GM18951 (cell line): Measurements from ENCODE around the gene SLC41A2.
A peak's percentile ranks its signal among the peaks of the same experiment; 100 is the strongest.
"Not testable (repeated sequence)": the region's sequence is repeated elsewhere in the genome, so short reads cannot be mapped to it uniquely, and the experiment has no call there.

Experiments used
- POLR2A ChIP-seq: IDR thresholded peaks from 4 replicates; pipeline ENCODE4 v1.6.1; 2011; ENCODE audit warnings: mild to moderate bottlenecking; ENCODE audit not compliant: insufficient read length, insufficient read depth; ENCODE audit errors: extremely low read depth
- in situ Hi-C: fragments of 300-500 bp; cut with MboI; formaldehyde crosslinking; loops from one replicate; pipeline ENCODE4 v1.12.0; 2022; ENCODE audit warnings: low sequenced_read_pairs, mixed read lengths, inconsistent platforms; ENCODE audit not compliant: unreplicated experiment

SLC41A2 gene, protein sequence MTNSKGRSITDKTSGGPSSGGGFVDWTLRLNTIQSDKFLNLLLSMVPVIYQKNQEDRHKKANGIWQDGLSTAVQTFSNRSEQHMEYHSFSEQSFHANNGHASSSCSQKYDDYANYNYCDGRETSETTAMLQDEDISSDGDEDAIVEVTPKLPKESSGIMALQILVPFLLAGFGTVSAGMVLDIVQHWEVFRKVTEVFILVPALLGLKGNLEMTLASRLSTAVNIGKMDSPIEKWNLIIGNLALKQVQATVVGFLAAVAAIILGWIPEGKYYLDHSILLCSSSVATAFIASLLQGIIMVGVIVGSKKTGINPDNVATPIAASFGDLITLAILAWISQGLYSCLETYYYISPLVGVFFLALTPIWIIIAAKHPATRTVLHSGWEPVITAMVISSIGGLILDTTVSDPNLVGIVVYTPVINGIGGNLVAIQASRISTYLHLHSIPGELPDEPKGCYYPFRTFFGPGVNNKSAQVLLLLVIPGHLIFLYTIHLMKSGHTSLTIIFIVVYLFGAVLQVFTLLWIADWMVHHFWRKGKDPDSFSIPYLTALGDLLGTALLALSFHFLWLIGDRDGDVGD

DNA sequence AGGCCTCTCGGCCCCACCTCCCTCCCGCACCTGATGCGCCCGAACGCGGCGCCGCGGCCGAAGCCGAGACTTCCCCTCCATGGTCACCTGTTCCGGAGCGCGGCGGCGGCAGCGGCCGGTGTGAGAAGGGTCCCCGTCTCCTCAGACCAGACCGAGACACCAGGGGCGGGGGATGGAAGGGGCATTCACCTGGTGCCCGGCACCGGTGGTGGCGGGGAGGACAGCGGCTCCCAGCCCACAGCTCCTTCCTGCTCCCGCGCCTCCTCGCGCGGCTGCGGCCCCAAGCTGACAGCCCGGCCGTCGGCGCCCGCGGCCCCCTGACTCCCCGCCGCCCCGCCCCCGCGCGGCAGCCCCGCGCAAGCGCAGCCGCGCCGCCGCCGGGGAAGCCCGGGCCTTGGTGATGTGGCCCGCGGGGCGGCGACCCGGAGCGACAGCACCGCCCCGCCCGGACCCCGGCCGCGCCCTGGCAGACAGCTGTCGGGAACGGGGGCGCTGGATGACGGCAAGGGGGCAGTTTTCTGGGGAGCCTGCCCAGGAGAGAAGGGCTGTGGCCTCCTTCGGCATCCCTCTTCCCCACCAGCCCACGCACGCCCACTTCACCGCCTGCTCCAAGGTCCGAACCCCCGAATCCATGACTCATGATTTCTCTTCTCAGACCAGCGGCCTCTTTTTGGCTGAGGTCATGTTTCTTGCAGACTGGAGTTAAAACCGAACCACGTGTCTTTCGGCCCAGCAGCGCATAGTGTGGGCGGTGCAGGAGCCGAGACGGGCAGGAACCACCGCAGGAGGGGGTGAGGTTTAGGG, at the start of gene SLC41A2:
SLC41A2 (minus strand) TSS at position 290 of the 804 bp plus-strand sequence. CDS start 29,763 bp downstream, outside the sequence.
- in situ Hi-C loops: no loop called here
- peak; percentile 68 for TF ChIP-seq POLR2A

- in situ Hi-C loops: no loop called here
- no peak for TF ChIP-seq POLR2A
These were observed 43.4 kb upstream of the SLC41A2 start for GRCh38 chr12:105001476-105001875.

DNA sequence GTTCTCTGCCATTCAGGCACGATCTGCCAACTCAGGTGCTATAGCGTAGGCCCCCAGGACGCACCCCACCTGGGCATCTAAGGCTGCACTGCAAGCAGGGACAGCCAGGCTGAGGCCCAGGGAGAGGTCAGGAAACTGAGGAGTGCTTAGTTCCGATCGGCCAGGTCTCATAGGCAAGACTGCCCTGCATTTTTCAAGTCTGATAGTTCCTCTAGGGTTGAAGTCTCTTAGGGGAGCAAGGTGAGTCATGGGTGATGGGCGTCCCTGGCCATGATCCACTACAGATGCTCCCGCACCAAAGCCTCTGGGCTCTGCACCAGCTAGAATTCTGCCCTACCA, 41.2 kb upstream of the SLC41A2 start:
- TF ChIP-seq POLR2A: no peak

DNA sequence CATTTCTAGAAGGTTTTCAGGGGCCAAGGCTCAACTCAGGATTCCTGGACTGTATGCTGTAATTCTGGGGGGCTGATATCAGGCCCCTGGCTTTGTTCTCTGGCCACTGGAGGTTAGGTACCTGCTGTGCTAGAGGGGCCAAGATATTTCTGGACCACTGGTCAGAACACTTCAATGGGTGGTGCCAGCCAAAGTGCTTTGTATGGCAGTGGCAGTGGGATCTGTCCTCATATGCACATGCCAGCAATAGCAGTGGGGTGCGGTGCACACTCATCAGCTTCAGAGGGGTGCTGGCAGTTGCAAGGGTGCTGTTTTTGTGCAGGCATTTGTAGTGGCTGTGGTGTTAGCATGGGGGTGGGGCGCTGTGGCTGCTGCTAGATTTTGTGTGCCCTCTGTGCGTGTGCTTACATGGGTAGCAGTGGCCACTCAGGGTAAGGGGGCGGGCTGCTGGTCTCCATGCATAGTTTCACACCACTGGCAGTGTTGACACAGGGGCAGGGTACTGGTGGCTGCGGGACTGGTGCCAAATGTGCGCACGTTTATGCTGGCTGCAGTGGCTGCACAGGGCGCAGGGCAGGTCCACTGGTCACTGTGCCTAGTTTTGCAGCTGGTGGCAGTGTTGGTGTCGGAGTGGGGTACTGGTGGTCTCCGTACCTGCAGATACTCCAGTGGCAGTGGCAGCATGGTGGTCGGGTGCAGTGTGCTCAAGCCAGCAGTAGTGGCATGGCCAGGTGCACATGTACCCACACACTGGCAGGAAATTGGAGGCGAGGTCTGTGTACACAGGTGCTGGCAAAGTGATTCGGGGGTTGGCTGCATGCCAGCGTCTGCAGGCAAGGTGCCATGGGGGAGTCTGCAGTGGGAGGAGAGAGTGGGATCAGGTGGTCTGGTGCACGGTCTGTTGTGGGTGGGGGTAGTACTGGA, 40.6 kb upstream of the SLC41A2 start:
- in situ Hi-C loops: no loop called here
- TF ChIP-seq POLR2A: no peak

More for the DNA sequence above, 41.2 kb upstream of the SLC41A2 start:
- in situ Hi-C loops: no loop called here

DNA sequence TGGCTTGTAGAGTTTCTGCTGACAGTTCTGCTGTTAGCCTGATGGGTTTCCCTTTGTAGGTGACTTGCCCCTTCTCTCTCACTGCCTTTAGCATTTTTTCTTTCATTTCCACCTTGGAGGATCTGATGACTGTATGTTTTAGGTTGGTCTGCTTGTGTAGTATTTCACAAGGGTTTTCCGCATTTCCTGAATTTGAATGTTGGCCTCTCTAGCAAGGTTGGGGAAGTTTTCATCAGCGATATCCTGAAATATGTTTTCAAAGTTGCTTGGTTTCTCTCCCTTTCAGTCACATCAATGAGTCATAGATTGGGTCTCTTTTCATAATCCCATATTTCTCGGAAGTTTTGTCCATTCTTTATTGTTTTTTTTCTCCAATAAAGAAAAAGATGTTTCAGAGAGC, 39.5 kb upstream of the SLC41A2 start:
- in situ Hi-C loops: no loop called here
- TF ChIP-seq POLR2A: no peak

- no peak for TF ChIP-seq POLR2A
- in situ Hi-C loops: no loop called here
These were observed 36.2 kb upstream of the SLC41A2 start for GRCh38 chr12:104994336-104994735.

DNA sequence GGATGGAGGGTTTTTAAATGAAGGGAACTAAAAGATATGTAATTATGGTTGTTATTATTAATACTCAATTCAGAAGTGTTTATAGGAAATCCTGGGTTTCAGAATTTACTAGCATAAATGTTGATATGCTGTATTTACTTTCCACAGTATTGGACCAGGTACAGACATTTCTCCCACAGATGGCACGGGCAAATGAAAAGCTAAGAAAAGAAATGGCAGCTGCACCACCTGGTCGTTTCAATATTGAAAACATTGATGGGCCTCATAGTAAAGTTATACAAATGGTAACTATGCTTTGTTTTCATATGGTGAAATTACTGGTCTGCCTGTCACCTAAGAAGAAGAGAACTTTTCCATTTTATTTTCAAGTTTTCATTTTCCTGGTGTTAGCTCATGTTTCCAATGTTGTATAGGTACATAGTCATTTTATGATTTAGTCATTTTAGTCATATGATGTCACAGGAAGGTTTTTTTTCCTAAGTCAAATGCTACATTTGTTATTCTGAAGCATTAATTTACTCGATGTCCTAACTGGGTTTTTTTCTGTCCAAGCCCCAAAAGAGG, 33.6 kb upstream of the SLC41A2 start:
- no peak for TF ChIP-seq POLR2A
- in situ Hi-C loops: no loop called here

- no peak for TF ChIP-seq POLR2A
- in situ Hi-C loops: no loop called here
These were observed 32.9 kb upstream of the SLC41A2 start for GRCh38 chr12:104990950-104991349.

GRCh38 chr12:104986022-104986941, 28.2 kb upstream of the SLC41A2 start, which contains the start of gene NOPCHAP1:
Gene NOPCHAP1 (plus strand): TSS chr12:104986316. CDS start chr12:104986353, 37 bp downstream.
- in situ Hi-C loops: no loop called here
- TF ChIP-seq POLR2A: peak; percentile 91

DNA sequence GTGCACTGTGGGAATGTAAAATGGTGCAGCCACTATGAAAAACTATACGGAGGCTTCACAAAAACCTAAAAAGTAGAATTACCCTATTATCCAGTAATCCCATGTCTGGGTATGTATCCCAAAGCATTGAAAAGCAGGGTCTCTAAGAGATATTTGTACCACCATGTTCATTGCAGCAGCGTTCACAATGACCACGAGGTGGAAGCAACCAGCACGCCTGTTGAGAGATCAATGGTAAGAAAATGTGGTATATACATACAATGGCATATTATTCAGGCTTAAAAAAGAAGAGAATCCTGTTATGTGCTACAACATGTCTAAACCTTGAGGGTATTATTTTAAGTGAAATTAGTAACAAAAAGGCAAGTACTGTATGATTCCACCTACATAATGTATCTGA, 27.1 kb upstream of the SLC41A2 start:
- in situ Hi-C loops: no loop called here
- no peak for TF ChIP-seq POLR2A

- in situ Hi-C loops: not testable (repeated sequence)
These were observed 19.6 kb upstream of the SLC41A2 start for GRCh38 chr12:104977688-104978087.
